GM18870 (cell line): ENCODE results near the gene VIPR2.
"Not testable (repeated sequence)": the region's sequence is repeated elsewhere in the genome, so short reads cannot be mapped to it uniquely, and the experiment has no call there.

Experiments
- ATAC-seq: cut with Tn5 transposase; IDR thresholded peaks from one replicate; pipeline ENCODE4 v1.9.1; 2021; ENCODE audit warnings: moderate library complexity; ENCODE audit not compliant: unreplicated experiment

The VIPR2 gene

GRCh38 chr7:159013825-159014289, 130.8 kb downstream of the VIPR2 start:
- no peak for ATAC-seq

GRCh38 chr7:159013181-159013690, 131.4 kb downstream of the VIPR2 start:
- no peak for ATAC-seq

- no peak for ATAC-seq
These were observed 132.2 kb downstream of the VIPR2 start for GRCh38 chr7:159012353-159013069.

- no peak for ATAC-seq
These were observed 133.0 kb downstream of the VIPR2 start for GRCh38 chr7:159011722-159012022.

- ATAC-seq, result no peak
These were observed 133.5 kb downstream of the VIPR2 start for GRCh38 chr7:159010937-159011721.

GRCh38 chr7:159010411-159010810, 134.3 kb downstream of the VIPR2 start:
- ATAC-seq, result no peak

GRCh38 chr7:159009951-159010350, 134.7 kb downstream of the VIPR2 start:
- no peak for ATAC-seq

GRCh38 chr7:159008417-159008816, 136.2 kb downstream of the VIPR2 start:
- no peak for ATAC-seq

GRCh38 chr7:159007996-159008389, 136.7 kb downstream of the VIPR2 start:
- no peak for ATAC-seq

GRCh38 chr7:159007364-159007995, 137.2 kb downstream of the VIPR2 start:
- no peak for ATAC-seq

GRCh38 chr7:159006610-159007130, 138.0 kb downstream of the VIPR2 start:
- ATAC-seq, result no peak

GRCh38 chr7:159006022-159006609, 138.6 kb downstream of the VIPR2 start:
- not testable (repeated sequence) for ATAC-seq

- no peak for ATAC-seq
These were observed 139.0 kb downstream of the VIPR2 start for GRCh38 chr7:159005618-159006017.

GRCh38 chr7:159004411-159004810, 140.3 kb downstream of the VIPR2 start:
- no peak for ATAC-seq

GRCh38 chr7:159001811-159002210, 142.9 kb downstream of the VIPR2 start:
- no peak for ATAC-seq

GRCh38 chr7:159000859-159001435, 143.7 kb downstream of the VIPR2 start:
- ATAC-seq, result no peak

GRCh38 chr7:159000070-159000469, 144.6 kb downstream of the VIPR2 start:
- ATAC-seq, result no peak

- no peak for ATAC-seq
These were observed 145.2 kb downstream of the VIPR2 start for GRCh38 chr7:158999496-158999895.

- not testable (repeated sequence) for ATAC-seq
These were observed 146.4 kb downstream of the VIPR2 start for GRCh38 chr7:158998261-158998660.

GRCh38 chr7:158997471-158997870, 147.2 kb downstream of the VIPR2 start:
- no peak for ATAC-seq

- ATAC-seq, result no peak
These were observed 147.6 kb downstream of the VIPR2 start for GRCh38 chr7:158997110-158997453.
